ENCODE results near the gene HIKESHI.

Gene HIKESHI

DNA sequence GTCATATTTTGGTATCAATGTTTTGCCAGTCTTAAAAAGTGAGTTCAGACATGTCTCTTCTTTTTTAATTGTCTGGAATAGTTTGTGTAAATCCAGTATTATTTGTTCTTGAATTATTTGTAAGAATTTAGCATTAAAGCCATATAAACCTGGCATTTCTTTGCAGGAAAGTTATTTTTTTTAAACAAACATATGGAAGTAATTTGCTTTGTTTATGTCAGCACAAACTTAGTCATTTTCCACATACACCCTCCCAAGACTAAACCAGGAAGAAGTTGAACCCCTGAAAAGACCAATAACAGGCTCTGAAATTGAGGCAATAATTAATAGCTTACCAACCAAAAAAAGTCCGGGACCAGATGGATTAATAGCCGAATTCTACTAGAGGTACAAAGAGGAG, 63.5 kb downstream of the HIKESHI start:
- H3K27ac ChIP-seq: no peak overlapping the region
- no peak for TF ChIP-seq ZFX (IDR thresholded peaks at IDR 0.05; ENCODE audit: borderline replicate concordance)
- TF ChIP-seq, protein P1, sequence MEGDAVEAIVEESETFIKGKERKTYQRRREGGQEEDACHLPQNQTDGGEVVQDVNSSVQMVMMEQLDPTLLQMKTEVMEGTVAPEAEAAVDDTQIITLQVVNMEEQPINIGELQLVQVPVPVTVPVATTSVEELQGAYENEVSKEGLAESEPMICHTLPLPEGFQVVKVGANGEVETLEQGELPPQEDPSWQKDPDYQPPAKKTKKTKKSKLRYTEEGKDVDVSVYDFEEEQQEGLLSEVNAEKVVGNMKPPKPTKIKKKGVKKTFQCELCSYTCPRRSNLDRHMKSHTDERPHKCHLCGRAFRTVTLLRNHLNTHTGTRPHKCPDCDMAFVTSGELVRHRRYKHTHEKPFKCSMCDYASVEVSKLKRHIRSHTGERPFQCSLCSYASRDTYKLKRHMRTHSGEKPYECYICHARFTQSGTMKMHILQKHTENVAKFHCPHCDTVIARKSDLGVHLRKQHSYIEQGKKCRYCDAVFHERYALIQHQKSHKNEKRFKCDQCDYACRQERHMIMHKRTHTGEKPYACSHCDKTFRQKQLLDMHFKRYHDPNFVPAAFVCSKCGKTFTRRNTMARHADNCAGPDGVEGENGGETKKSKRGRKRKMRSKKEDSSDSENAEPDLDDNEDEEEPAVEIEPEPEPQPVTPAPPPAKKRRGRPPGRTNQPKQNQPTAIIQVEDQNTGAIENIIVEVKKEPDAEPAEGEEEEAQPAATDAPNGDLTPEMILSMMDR (IDR thresholded peaks at IDR 0.05): no peak

DNA sequence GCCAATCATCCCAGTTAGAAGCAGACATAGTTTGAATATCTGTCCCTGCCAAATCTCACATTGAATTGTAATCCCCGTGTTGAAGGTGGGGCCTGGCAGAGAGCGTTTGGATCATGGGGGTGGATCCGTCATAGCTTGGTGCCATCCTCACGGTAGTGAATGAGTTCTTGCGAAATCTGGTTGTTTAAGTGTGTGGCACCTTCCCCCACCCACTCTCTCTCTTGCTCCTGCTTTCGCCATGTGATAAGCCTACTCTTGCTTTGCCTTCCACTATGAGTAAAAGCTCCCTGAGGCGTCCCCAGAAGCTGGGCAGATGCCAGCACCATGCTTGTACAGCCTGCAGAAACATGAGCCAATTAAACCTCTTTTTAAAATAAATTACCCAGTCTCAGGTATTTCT, 67.6 kb downstream of the HIKESHI start:
- no peak overlapping the region for H3K27ac ChIP-seq
- TF ChIP-seq, protein P1 (IDR thresholded peaks at IDR 0.05): no peak
- no peak for TF ChIP-seq ZFX (IDR thresholded peaks at IDR 0.05; ENCODE audit: borderline replicate concordance)

DNA sequence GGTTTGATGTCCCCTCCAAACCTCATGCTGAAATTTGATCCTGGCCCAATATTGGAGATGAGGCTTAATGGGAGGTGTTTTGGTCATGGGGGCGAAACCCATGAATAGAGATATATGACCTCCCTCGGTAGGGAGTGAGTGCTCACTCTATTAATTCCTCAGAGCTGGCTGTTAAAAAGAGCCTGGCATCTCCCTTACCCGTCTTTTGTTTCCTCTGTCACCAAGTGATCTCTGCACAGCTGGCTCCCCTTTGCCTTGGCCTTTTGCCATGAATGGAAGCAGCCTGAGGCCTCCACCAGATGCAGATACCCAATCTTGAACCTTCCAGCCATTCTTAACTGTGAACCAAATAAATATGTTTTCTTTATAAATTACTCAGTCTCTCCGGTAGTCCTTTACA, 68.1 kb downstream of the HIKESHI start:
- TF ChIP-seq ZFX (IDR thresholded peaks at IDR 0.05; ENCODE audit: borderline replicate concordance): no peak
- TF ChIP-seq, protein P1 (IDR thresholded peaks at IDR 0.05): no peak

DNA sequence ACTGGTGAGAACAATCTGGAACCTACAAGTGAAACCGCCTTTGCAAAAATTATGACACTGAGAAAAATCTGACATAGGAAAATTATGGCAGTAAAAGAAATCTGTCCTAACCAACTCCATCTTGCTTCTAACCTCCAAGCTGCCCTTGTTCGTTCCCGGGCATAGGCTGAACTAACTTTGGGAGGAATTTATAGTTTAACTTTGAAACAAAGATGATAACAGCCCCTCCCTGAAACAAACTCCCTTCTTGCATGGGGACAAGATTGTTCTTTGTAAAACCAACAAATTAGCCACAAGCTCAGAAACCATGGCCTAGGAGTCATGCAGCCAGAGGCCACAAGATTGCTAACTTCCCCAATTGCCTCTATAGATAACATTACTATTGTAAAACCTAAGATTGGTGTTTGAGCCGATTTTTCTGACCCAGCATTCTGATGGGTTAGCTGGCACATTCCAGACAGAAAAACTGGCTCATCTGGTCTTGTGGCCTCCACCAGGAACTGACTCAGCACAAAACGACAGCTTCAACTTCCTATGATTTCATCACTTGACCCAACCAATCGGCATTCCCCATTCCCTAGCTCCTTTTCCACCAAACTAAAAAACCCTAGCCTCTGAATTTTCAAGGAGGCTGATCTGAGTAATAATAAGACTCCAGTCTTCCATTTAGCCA, 69.0 kb downstream of the HIKESHI start:
- TF ChIP-seq, protein P1 (IDR thresholded peaks at IDR 0.05): no peak
- no peak for TF ChIP-seq ZFX (IDR thresholded peaks at IDR 0.05; ENCODE audit: borderline replicate concordance)
- no peak overlapping the region for H3K27ac ChIP-seq

More for the DNA sequence above, 68.1 kb downstream of the HIKESHI start:
- H3K27ac ChIP-seq: no peak overlapping the region

DNA sequence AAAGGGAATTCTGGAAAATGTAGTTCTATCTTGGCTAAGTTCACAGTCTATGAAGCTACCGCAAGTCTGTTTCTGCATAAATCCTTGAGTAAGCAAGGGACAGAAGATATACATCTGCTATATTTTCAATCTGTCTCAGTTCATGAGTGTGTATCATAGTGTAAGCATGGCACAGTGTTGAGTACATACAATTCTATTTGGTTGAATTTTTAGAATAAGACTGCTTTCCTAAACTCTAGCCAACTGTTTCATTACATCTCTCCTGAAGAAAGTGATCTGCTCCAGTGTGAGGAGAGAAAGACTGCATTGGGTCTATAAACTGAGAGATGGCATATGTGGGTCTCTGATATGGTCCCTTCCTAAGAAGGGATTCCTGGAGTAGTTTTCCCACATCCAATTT, 70.0 kb downstream of the HIKESHI start:
- no peak for TF ChIP-seq ZFX (IDR thresholded peaks at IDR 0.05; ENCODE audit: borderline replicate concordance)
- TF ChIP-seq, protein P1 (IDR thresholded peaks at IDR 0.05): no peak
- no peak overlapping the region for H3K27ac ChIP-seq

DNA sequence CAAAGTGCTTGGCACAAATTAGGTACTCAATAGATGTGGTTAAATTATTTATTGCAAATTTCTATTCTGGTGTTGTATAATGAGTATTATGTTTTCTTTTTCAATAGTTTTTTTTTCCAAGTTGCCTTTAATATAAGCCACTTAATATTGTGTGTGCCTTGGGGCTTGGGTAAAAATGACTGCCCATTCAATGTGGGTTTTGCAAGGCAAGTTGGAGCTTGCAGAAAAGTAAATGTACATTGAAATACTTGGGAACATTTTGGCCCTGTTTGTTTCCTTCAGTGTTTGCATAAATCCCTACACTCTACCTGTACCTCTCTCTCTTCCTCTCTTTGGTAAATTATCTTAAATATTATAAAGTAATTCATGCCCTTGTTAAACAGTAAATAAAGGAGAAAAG, 70.5 kb downstream of the HIKESHI start:
- TF ChIP-seq ZFX (IDR thresholded peaks at IDR 0.05; ENCODE audit: borderline replicate concordance): no peak
- TF ChIP-seq, protein P1 (IDR thresholded peaks at IDR 0.05): no peak
- no peak overlapping the region for H3K27ac ChIP-seq

DNA sequence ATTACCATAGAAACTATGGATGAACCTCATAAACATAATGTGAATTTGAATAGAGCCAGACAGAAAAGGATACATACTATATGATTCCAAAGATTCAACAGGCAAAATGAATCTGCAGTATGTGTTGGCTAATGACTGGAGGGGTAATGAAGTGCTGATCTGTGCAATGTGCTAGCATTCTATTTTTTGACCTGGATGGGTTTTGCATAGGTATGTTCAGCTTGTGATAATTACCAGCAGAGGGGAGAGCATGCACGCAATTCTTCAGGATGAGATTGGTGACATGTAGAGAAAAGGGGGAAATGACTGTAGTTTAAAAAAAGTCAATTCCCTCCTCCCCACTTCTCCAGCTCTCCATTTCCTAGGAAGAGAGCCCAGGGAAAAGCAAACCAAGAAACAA, 72.0 kb downstream of the HIKESHI start:
- H3K27ac ChIP-seq: no peak overlapping the region
- TF ChIP-seq, protein P1 (IDR thresholded peaks at IDR 0.05): no peak
- no peak for TF ChIP-seq ZFX (IDR thresholded peaks at IDR 0.05; ENCODE audit: borderline replicate concordance)

All from 22Rv1 (cell line).